Hair follicular keratinocyte (primary cell): ENCODE data around the gene BLACAT1. TPM values are rescaled to one million over a fixed set of nuclear protein-coding genes. Genes with fewer than 3 reads are reported as not detected.

Experiments used
- total RNA-seq: library from RNA; depleted of rRNA; stranded (reverse); fragments of >200 nt; gene quantifications from 2 replicates; pipeline ENCODE4 v1.2.3, GENCODE V29; 2015

The BLACAT1 gene
- total RNA-seq: 1.8 and 2.4 TPM in 2 replicates

DNA sequence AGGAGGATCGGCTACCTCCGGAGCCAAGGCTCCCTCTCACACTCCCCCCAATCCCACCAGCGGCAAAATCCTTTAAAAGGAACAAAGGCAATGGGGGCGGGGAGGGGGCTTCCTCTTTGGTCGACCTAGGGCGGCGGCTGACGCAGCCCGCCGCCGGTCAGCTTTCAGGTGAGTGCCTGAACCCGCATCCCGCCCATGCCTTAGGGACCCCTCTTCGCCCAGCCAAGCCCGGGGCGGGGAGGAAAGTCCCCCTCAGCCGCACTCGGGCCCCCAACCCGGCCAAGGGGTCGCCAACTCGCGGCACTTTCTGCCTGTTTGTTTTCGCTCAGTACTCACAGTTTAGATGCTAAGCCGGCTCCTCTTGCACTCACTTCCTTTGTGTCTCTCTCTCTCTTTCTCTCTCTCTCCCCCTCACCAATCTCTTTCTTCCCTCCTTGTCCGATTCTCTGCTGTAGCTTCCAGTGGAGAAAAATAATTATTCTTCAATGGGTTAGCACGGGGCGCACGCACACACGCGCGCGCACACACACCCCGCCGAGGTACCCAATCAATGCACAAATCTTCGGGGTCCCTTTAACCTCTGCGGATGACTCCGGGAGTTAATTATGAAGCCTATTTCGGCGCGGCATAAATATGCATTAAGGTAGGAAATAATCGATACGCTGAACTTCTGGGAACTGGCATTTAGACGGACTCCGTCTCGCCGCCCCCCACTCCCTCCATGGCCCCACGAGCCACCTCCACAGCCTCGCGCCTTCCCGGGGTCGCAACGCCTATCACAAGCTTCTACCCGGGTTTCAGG is at the start of gene BLACAT1:
Gene BLACAT1, minus strand, starts transcription at position 465 of the 802 bp plus-strand sequence.

DNA sequence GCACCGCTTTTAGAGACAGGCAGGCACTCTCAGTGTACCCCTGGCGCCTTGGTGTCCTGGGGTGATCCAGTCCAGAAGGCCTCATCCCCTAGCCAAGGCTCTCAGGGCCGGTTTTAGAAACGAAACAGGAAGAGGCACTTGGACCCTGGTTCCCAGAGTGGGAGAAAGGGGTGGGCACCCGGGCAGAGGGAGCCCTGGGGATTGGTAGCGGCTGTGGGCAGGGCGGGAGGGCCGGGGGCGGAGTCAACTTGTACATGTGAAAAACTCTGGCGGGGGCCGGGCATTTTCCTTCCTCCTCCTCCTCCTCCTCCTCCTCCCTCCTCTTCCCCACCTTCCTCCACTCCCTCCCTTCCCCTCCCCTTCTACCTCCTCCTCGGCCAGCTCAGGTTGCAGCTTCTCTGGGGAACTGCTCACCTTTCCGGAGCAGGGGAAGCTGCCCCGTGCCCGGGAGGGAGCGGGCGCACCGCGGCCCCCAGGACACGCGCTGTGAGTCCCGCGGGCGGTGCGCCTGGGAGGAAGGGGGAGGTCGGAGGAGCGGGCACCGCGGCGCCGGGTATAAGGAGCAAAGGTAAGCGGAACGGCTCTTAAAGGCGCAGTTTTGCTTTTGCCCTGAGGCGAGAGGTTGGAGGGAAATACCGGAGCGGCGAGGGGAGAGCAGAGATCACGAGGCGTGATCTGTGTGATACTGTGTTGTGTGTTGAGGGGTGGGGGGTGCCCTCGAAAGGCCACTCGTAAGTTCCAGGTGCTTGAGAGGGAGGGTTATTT is 48.6 kb upstream of the BLACAT1 start, which contains the start of gene CDK18:
Gene CDK18, plus strand, starts transcription at position 359 of the 765 bp plus-strand sequence. CDS start 18,499 bp downstream, outside the sequence.

DNA sequence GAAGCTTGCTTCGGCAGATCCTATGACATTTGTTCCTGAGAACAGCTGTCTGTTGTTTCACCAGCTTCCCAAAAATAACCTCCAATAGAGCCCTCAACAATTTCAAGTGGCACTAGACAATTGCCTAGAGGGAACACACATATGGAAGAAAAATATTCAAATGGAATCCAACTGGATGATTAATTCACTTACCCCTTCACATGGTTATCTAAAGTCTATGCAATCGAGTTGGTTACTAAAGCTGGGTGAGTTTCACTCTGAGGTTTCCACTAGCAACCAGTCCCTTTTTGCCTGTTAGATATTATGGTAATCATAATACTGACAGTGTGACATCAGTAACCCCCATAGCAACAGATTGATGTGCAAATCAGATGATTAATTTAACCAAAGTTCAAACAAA is 34.0 kb downstream of the BLACAT1 start, which contains the start of gene LEMD1:
Gene LEMD1, minus strand, starts transcription at position 259 of the 400 bp plus-strand sequence. CDS start 1,520 bp downstream, outside the sequence.

Other genes starting within 250 kb of the BLACAT1 start
- gene DSTYK, start 244.3 kb downstream of the BLACAT1 start, total RNA-seq: 4.7 and 5.4 TPM in 2 replicates
- gene TMCC2, start 228.1 kb downstream of the BLACAT1 start, total RNA-seq: 1.8 and 2.1 TPM in 2 replicates
- 15.5 and 18.4 TPM in 2 replicates for gene NUAK2, start 134.3 kb downstream of the BLACAT1 start, total RNA-seq
- not detected in 2 replicates for gene KLHDC8A, start 99.1 kb downstream of the BLACAT1 start, total RNA-seq
- gene LEMD1, start 34.0 kb downstream of the BLACAT1 start, total RNA-seq: 2.1 and 7.1 TPM in 2 replicates
- 12.7 and 17.3 TPM in 2 replicates for gene CDK18, start 48.6 kb upstream of the BLACAT1 start, total RNA-seq
- 9.3 and 12.1 TPM in 2 replicates for gene ELK4, start 176.0 kb upstream of the BLACAT1 start, total RNA-seq
- 3.0 and 6.3 TPM in 2 replicates for gene SLC45A3, start 224.5 kb upstream of the BLACAT1 start, total RNA-seq